ENCODE results near the gene ANXA2.
"Not testable (repeated sequence)": the region's sequence is repeated elsewhere in the genome, so short reads cannot be mapped to it uniquely, and the experiment has no call there.

ANXA2 gene

GRCh38 chr15:60338810-60339209, 59.0 kb downstream of the ANXA2 start:
- DNase-seq = no peak

- no peak for DNase-seq
These were observed 60.7 kb downstream of the ANXA2 start for GRCh38 chr15:60337076-60337475.

- DNase-seq = not testable (repeated sequence)
These were observed 62.5 kb downstream of the ANXA2 start for GRCh38 chr15:60335296-60335695.

GRCh38 chr15:60328852-60329443, 68.8 kb downstream of the ANXA2 start:
- DNase-seq = peak; percentile 43

- peak; percentile 26 for DNase-seq
These were observed 70.7 kb downstream of the ANXA2 start for GRCh38 chr15:60326824-60327654.

- no peak for DNase-seq
These were observed 71.4 kb downstream of the ANXA2 start for GRCh38 chr15:60326343-60326742.

GRCh38 chr15:60325905-60326304, 71.9 kb downstream of the ANXA2 start:
- no peak for DNase-seq

- DNase-seq = no peak
These were observed 72.9 kb downstream of the ANXA2 start for GRCh38 chr15:60324706-60325438.

GRCh38 chr15:60323322-60323721, 74.5 kb downstream of the ANXA2 start:
- DNase-seq = no peak

GRCh38 chr15:60320365-60320764, 77.4 kb downstream of the ANXA2 start:
- DNase-seq = no peak

- no peak for DNase-seq
These were observed 79.4 kb downstream of the ANXA2 start for GRCh38 chr15:60318216-60318867.

- no peak for DNase-seq
These were observed 80.8 kb downstream of the ANXA2 start for GRCh38 chr15:60316961-60317360.

GRCh38 chr15:60315878-60316277, 81.9 kb downstream of the ANXA2 start:
- no peak for DNase-seq

- no peak for DNase-seq
These were observed 83.9 kb downstream of the ANXA2 start for GRCh38 chr15:60313906-60314305.

GRCh38 chr15:60307034-60307433, 90.8 kb downstream of the ANXA2 start:
- DNase-seq = no peak

GRCh38 chr15:60301024-60301423, 96.8 kb downstream of the ANXA2 start:
- no peak for DNase-seq

GRCh38 chr15:60299452-60300047, 98.2 kb downstream of the ANXA2 start:
- no peak for DNase-seq

Data from kidney glomerular epithelial cell (primary cell).